Spleen (tissue), 11 donors: Measurements from ENCODE around the gene B3GALNT2. TPM values are rescaled to one million over a fixed set of nuclear protein-coding genes. Genes with fewer than 3 reads are reported as not detected.

ENCODE experiments used
- DNase-seq: peaks from one replicate; pipeline ENCODE4 v3.0.0-alpha.2; 2020
- H3K27ac ChIP-seq, 8 donors: fragments of 200-600 bp; sonication (generic) in 7 of 8; 1 replicate in 4 of 8; 2 replicates in 4 of 8; pipeline versions ENCODE4 v1.5.0 to v1.8.0; 2016 to 2021; ENCODE audit warnings: inconsistent platforms in 4 of 8, mild to moderate bottlenecking in 4 of 8, moderate library complexity in 1 of 8
- H3K27me3 ChIP-seq, 7 donors: fragments of 200-600 bp; sonication (generic) in 6 of 7; replicated peaks in 1 of 7; 1 replicate in 4 of 7; 2 replicates in 3 of 7; pipeline versions ENCODE4 v1.5.0 to v1.8.0; 2016 to 2021; ENCODE audit warnings: inconsistent platforms in 3 of 7, mild to moderate bottlenecking in 1 of 7
- H3K36me3 ChIP-seq, 6 donors: fragments of 200-600 bp; sonication (generic) in 5 of 6; 1 replicate in 4 of 6; 2 replicates in 2 of 6; pipeline versions ENCODE4 v1.5.0 to v1.8.0; 2016 to 2021; ENCODE audit warnings: inconsistent platforms in 2 of 6
- H3K4me1 ChIP-seq, 6 donors: fragments of 200-600 bp; sonication (generic) in 5 of 6; 1 replicate in 3 of 6; 2 replicates in 3 of 6; pipeline versions ENCODE4 v1.5.0 to v1.8.0; 2016 to 2021; ENCODE audit warnings: inconsistent platforms in 3 of 6
- H3K4me3 ChIP-seq, 8 donors: fragments of 200-600 bp; sonication (generic) in 7 of 8; 1 replicate in 4 of 8; 2 replicates in 4 of 8; pipeline versions ENCODE4 v1.5.0 to v1.8.0; 2016 to 2021; ENCODE audit warnings: inconsistent platforms in 4 of 8, mild to moderate bottlenecking in 4 of 8, moderate library complexity in 2 of 8
- H3K9me3 ChIP-seq, 8 donors: fragments of 200-600 bp; sonication (generic) in 7 of 8; 1 replicate in 4 of 8; 2 replicates in 4 of 8; pipeline versions ENCODE4 v1.5.0 to v1.8.0; 2016 to 2021; ENCODE audit warnings: inconsistent platforms in 4 of 8
- CTCF ChIP-seq, 11 experiments: fragments of 200-600 bp in 7 of 11; fragments of 450-650 bp in 4 of 11; sonication (generic) in 4 of 11; IDR thresholded peaks in 8 of 11; conservative IDR thresholded peaks in 3 of 11; 1 replicate in 7 of 11; 2 replicates in 4 of 11; pipeline versions ENCODE4 v1.4.0 to v1.8.0; 2016 to 2021; ENCODE audit warnings: antibody characterized with exemption in 11 of 11, inconsistent platforms in 4 of 11, mild to moderate bottlenecking in 1 of 11
- POLR2A ChIP-seq, 3 donors: fragments of 450-650 bp; IDR thresholded peaks; one replicate each; pipeline ENCODE4 v1.5.1; 2017; ENCODE audit warnings: antibody characterized with exemption in 3 of 3, mild to moderate bottlenecking in 1 of 3
- POLR2AphosphoS5 ChIP-seq, 3 donors: sonication (generic); formaldehyde crosslinking; IDR thresholded peaks; one replicate each; pipeline ENCODE4 v1.5.1; 2017; ENCODE audit warnings: antibody characterized with exemption in 3 of 3
- WGBS, 5 donors: extraction: QIAGEN DNeasy Blood & Tissue Kit in 3 of 5; methylation state at CpG; one replicate each; pipeline versions ENCODE4 v1.1.5 to v1.1.7; 2013 to 2018; 5-methylcytosine and 5-hydroxymethylcytosine counted together
- intact Hi-C: fragments of 100-400 bp; cut with DNase I; formaldehyde crosslinking; loops from one replicate; pipeline ENCODE4 v1.15.0; 2023; ENCODE audit warnings: low total_unique reads
- polyA plus RNA-seq, 3 donors: library from polyadenylated mRNA; stranded (reverse); fragments of 200-250 nt; gene quantifications; one replicate each; pipeline ENCODE4 v1.2.1, GENCODE V29; 2013
- total RNA-seq, 7 donors: library from RNA; depleted of rRNA in 3 of 7; stranded (reverse); fragments of >200 nt in 3 of 7; fragmentation: NEBNext Ultra II Directional in 4 of 7; extraction: Animal tissue kit (Norgen Biotek cat#: 25700) in 4 of 7; gene quantifications; one replicate each; pipeline versions ENCODE4 v1.1.0 to v1.2.1, GENCODE V29; 2016 to 2021
- donor health status: healthy with polysubstance abuse.
- donor health status: DM: no; HTN: no; CAD: no; lungs with moderate emphysema.
- donor health status: DM: no; HTN: no; CAD: no.
- donor health status: Bipolar disorder and iron deficiency.
- donor health status: healthy.
- donor health status: DM: no; HTN: no; CAD: no.
- donor health status: DM: yes; HTN: yes; CAD: no.

B3GALNT2 gene
- total and polyA plus RNA-seq, 10 donors = 1.1 to 35.1 (median 11.7) TPM

DNA sequence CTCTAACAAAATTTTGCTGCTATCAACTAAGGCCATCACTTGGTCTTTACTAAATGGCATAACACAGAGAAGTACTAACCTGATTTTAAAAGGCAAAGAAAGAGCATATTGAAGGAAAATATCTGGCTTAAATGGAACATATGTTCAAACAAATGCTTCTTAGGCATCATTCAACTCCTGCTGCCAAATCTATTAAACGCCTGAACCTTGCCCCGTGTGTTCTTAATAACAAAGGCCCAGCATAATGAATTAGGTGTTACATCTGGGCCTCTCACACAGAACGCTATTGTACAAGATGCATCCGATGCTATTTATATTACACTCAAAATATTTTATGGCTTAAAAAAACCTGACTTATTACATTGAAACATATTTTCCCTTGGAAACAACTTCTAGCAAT is 48.4 kb downstream of the B3GALNT2 start:
- TF ChIP-seq CTCF (IDR thresholded peaks at IDR 0.05 in 8 of 11, conservative IDR thresholded peaks at IDR 0.05 in 3 of 11) (no peak), POLR2AphosphoS5 (IDR thresholded peaks at IDR 0.05) (no peak), POLR2A (IDR thresholded peaks at IDR 0.05) (no peak)

DNA sequence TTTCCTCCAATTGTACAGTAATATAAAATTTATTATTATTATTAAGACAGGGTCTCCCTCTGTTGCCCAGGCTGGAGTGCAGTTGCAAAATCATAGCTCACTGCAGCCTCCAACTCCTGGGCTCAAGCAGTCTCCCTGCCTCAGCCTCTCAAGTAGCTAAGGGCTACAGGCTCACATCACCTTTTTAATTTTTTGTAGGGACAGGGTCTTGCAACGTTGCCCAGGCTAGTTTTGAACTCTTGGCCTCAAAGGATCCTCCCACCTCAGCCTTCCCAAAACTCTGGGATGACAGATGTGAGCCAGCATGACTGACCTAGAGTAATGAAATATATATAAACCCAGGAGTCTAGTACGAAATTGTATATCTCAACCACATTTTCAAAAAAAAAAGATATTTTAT is 49.2 kb downstream of the B3GALNT2 start:
- Histone ChIP-seq H3K9me3 (no peaks in the 10 kb centered on the region), H3K4me1 (no peaks in the 10 kb centered on the region), H3K27ac (no peak overlapping the region), H3K36me3 (peaks cover 0 to 53% (median 15%) of the 10 kb centered on the region in 6 donors), H3K27me3 (no peaks in the 10 kb centered on the region), H3K4me3 (no peak overlapping the region)
- intact Hi-C loops = no loop called here
- WGBS, 5 donors = 73 to 91% (median 85%) methylated on average over 2 of the region's 2 CpGs
- DNase-seq = no peak
- no peak for TF ChIP-seq CTCF (IDR thresholded peaks at IDR 0.05 in 8 of 11, conservative IDR thresholded peaks at IDR 0.05 in 3 of 11)
- no peak for TF ChIP-seq POLR2A (IDR thresholded peaks at IDR 0.05)
- TF ChIP-seq POLR2AphosphoS5 (IDR thresholded peaks at IDR 0.05) = no peak

More for the DNA sequence above, 48.4 kb downstream of the B3GALNT2 start:
- Histone ChIP-seq H3K9me3 (no peaks in the 10 kb centered on the region), H3K36me3 (peaks cover 0 to 46% (median 11%) of the 10 kb centered on the region in 6 donors), H3K4me3 (no peak overlapping the region), H3K4me1 (no peaks in the 10 kb centered on the region), H3K27ac (no peak overlapping the region), H3K27me3 (no peaks in the 10 kb centered on the region)
- 82 to 91% (median 90%) methylated on average over 4 of the region's 4 CpGs for WGBS, 5 donors
- intact Hi-C loops = no loop called here
- no peak for DNase-seq

GRCh38 chr1:235454021-235454420 is 50.2 kb downstream of the B3GALNT2 start:
- Histone ChIP-seq H3K4me3 (no peak overlapping the region), H3K9me3 (no peaks in the 10 kb centered on the region), H3K36me3 (peaks cover 0 to 64% (median 20%) of the 10 kb centered on the region in 6 donors), H3K27me3 (no peaks in the 10 kb centered on the region), H3K27ac (no peak overlapping the region), H3K4me1 (no peaks in the 10 kb centered on the region)
- no peak for DNase-seq
- WGBS, 5 donors = 92 to 95% (median 94%) methylated on average over 8 of the region's 8 CpGs
- intact Hi-C loops = no loop called here
- no peak for TF ChIP-seq POLR2A (IDR thresholded peaks at IDR 0.05)
- TF ChIP-seq POLR2AphosphoS5 (IDR thresholded peaks at IDR 0.05) = no peak
- no peak for TF ChIP-seq CTCF (IDR thresholded peaks at IDR 0.05 in 8 of 11, conservative IDR thresholded peaks at IDR 0.05 in 3 of 11)

DNA sequence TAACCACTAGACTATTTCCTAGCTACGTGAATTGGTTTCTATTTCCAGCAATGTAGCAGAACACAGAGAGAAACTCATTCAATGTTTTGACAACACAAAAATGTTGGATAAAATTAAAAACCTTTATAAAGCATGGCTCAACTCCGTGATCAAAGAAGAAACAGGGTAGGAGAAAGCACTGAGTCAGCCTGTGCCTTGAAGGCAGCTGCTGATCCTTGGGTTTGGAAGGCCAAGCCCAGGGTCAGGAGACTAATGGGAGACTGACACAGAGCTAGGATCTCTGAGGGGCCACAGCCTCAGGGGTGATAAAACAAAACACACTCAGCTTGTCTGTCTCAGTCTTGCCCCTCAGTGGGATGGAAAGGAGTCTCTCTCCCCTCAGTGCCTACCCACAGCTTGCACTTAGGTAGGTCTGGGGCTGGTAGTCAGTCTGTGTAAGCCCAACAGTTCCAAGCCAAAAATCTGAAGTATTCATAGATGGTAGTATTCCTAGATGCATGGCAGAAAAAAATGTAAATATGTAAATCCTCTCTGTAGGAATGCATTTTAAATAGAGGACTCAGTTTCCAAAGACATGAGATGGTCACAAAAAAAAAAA is 53.3 kb downstream of the B3GALNT2 start:
- no peak overlapping the region for H3K27ac ChIP-seq
- no peaks in the 10 kb centered on the region for H3K4me1 ChIP-seq
- 73 to 83% (median 78%) methylated on average over 2 of the region's 2 CpGs for WGBS, 5 donors
- H3K4me3 ChIP-seq = no peak overlapping the region
- no peaks in the 10 kb centered on the region for H3K27me3 ChIP-seq
- peaks cover 0 to 95% (median 40%) of the 10 kb centered on the region in 6 donors for H3K36me3 ChIP-seq
- DNase-seq = no peak
- intact Hi-C loops = no loop called here
- TF ChIP-seq CTCF (IDR thresholded peaks at IDR 0.05 in 8 of 11, conservative IDR thresholded peaks at IDR 0.05 in 3 of 11) = no peak
- TF ChIP-seq POLR2A (IDR thresholded peaks at IDR 0.05) = no peak
- TF ChIP-seq POLR2AphosphoS5 (IDR thresholded peaks at IDR 0.05) = no peak
- H3K9me3 ChIP-seq = no peaks in the 10 kb centered on the region
